HFFc6 (cell line): ENCODE results near the gene PRELID1. TPM values are rescaled to one million over a fixed set of nuclear protein-coding genes. Genes with fewer than 3 reads are reported as not detected.

Experiments used
- DNase-seq: peaks from one replicate; pipeline ENCODE4 v3.0.0-alpha.2; 2018
- H3K27ac Mint-ChIP-seq: 2 replicates; pipeline ENCODE4 v1.8.0; 2020; ENCODE audit warnings: mild to moderate bottlenecking, mixed read lengths
- H3K27me3 Mint-ChIP-seq: 2 replicates; pipeline ENCODE4 v1.8.0; 2021; ENCODE audit warnings: mild to moderate bottlenecking, moderate library complexity, mixed read lengths; ENCODE audit not compliant: insufficient read depth
- H3K36me3 Mint-ChIP-seq: 2 replicates; pipeline ENCODE4 v1.8.0; 2021; ENCODE audit warnings: low read depth, mixed read lengths
- H3K4me1 Mint-ChIP-seq: 2 replicates; pipeline ENCODE4 v1.8.0; 2020; ENCODE audit warnings: low read depth, mixed read lengths
- H3K4me3 Mint-ChIP-seq: 2 replicates; pipeline ENCODE4 v1.8.0; 2020; ENCODE audit warnings: mild to moderate bottlenecking, moderate library complexity, mixed read lengths
- H3K9me3 Mint-ChIP-seq: 2 replicates; pipeline ENCODE4 v1.8.0; 2020; ENCODE audit warnings: mild to moderate bottlenecking, mixed read lengths
- total RNA-seq, 6 experiments: library from RNA; stranded (reverse); fragmentation: NEBNext Ultra II Directional; extraction: Animal tissue kit (Norgen Biotek cat#: 25700); gene quantifications; 2 replicates in 1 of 6; 3 replicates in 5 of 6; pipeline ENCODE4 v1.2.3, GENCODE V29; 2021
- TF ChIP-seq, protein P1 (sequence below): fragments of 200-600 bp; sonication (generic); IDR thresholded peaks from 2 replicates; pipeline ENCODE4 v1.5.0; 2021; ENCODE audit warnings: antibody characterized with exemption, mild to moderate bottlenecking

The PRELID1 gene
- total RNA-seq, 6 experiments from 2014 or later: 182 to 225 (median 217) TPM

DNA sequence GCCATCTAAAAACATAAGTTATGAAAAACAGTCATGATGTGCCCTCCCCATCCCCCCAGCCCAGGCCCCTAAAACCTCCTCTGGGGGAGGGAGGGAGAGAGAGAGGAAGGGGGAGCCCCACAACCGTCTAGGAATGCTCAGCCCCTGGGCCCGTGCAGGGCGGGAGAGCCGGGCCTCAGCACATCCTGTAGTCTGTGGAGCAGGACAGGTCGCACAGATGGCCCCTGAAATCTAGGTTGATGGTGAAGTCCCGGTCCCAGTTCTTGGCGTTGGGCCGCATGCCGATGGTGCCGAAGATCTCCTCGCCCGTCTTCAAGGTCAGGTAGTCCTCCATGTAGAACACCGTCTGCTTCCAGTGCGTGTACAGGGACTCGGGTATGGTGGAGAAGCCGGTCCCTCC is 38.2 kb upstream of the PRELID1 start:
- no peak for DNase-seq
- TF ChIP-seq, protein P1, sequence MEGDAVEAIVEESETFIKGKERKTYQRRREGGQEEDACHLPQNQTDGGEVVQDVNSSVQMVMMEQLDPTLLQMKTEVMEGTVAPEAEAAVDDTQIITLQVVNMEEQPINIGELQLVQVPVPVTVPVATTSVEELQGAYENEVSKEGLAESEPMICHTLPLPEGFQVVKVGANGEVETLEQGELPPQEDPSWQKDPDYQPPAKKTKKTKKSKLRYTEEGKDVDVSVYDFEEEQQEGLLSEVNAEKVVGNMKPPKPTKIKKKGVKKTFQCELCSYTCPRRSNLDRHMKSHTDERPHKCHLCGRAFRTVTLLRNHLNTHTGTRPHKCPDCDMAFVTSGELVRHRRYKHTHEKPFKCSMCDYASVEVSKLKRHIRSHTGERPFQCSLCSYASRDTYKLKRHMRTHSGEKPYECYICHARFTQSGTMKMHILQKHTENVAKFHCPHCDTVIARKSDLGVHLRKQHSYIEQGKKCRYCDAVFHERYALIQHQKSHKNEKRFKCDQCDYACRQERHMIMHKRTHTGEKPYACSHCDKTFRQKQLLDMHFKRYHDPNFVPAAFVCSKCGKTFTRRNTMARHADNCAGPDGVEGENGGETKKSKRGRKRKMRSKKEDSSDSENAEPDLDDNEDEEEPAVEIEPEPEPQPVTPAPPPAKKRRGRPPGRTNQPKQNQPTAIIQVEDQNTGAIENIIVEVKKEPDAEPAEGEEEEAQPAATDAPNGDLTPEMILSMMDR: no peak
- Mint-ChIP-seq H3K9me3 (no peaks in the 10 kb centered on the region), H3K4me1 (peaks cover 3% of the 10 kb centered on the region), H3K27ac (no peak overlapping the region), H3K27me3 (no peaks in the 10 kb centered on the region), H3K4me3 (no peak overlapping the region), H3K36me3 (peaks cover 51% of the 10 kb centered on the region)

- DNase-seq: no peak
- Mint-ChIP-seq H3K4me3 (no peak overlapping the region), H3K9me3 (no peaks in the 10 kb centered on the region), H3K36me3 (peaks cover 55% of the 10 kb centered on the region), H3K27ac (no peak overlapping the region), H3K27me3 (no peaks in the 10 kb centered on the region), H3K4me1 (peaks cover 24% of the 10 kb centered on the region)
- TF ChIP-seq, protein P1: no peak
Observed at GRCh38 chr5:177269232-177269895, 34.2 kb upstream of the PRELID1 start.

- H3K27ac Mint-ChIP-seq: no peak overlapping the region
- no peak for DNase-seq
- no peak overlapping the region for H3K4me3 Mint-ChIP-seq
- TF ChIP-seq, protein P1: no peak
- peaks cover 57% of the 10 kb centered on the region for H3K36me3 Mint-ChIP-seq
- H3K9me3 Mint-ChIP-seq: no peaks in the 10 kb centered on the region
- H3K27me3 Mint-ChIP-seq: no peaks in the 10 kb centered on the region
- peaks cover 24% of the 10 kb centered on the region for H3K4me1 Mint-ChIP-seq
Observed at GRCh38 chr5:177269976-177270375, 33.6 kb upstream of the PRELID1 start.

DNA sequence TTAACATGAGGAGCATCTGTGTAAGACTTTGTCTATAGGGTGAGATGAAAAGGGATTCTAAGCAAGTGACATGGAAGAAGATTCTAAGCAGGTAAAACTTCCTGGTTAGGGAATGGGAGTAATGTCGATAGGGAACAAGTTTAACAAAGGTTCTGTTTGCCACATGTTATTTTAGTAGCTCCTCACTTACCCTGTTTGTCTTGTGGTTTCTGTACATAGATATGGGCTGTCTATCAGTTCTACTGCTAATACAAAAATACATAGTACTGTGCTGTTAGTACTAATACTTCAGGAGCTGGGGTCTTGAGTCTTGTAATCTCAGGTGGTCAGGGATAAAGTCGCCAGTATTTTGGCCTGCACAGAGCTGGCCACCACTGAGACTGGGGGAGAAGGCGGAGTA is 32.9 kb upstream of the PRELID1 start:
- Mint-ChIP-seq H3K9me3 (no peaks in the 10 kb centered on the region), H3K27me3 (no peaks in the 10 kb centered on the region), H3K27ac (no peak overlapping the region), H3K36me3 (peaks cover 54% of the 10 kb centered on the region), H3K4me1 (peaks cover 24% of the 10 kb centered on the region), H3K4me3 (no peak overlapping the region)
- DNase-seq: no peak
- TF ChIP-seq, protein P1: no peak

- no peaks in the 10 kb centered on the region; the same call in 1 of the 2 replicates for H3K27me3 Mint-ChIP-seq
- H3K9me3 Mint-ChIP-seq: no peaks in the 10 kb centered on the region
- no peak for DNase-seq
- TF ChIP-seq, protein P1: no peak
- H3K4me3 Mint-ChIP-seq: no peak overlapping the region
- no peak overlapping the region for H3K27ac Mint-ChIP-seq
- peaks cover 49% of the 10 kb centered on the region for H3K36me3 Mint-ChIP-seq
- peaks cover 24% of the 10 kb centered on the region for H3K4me1 Mint-ChIP-seq
Observed at GRCh38 chr5:177271113-177271512, 32.5 kb upstream of the PRELID1 start.
